DND-41 (cell line): Measurements from ENCODE around the gene TAF11.

ENCODE experiments used
- ATAC-seq: fragments of 200-7000 bp; cut with Tn5 transposase; 3 replicates; pipeline ENCODE4 v1.9.1; 2021; ENCODE audit warnings: low read depth; ENCODE audit not compliant: insufficient read depth
- DNase-seq: peaks from one replicate; pipeline ENCODE4 v3.0.0-alpha.2; 2020
- H2AFZ ChIP-seq: 2 replicates; pipeline ENCODE4 v1.6.0; 2012; ENCODE audit warnings: low read depth, low read length
- H3K27ac ChIP-seq: 2 replicates; pipeline ENCODE4 v1.5.1; 2012; ENCODE audit warnings: low read length, inconsistent platforms
- H3K27me3 ChIP-seq: fragments of 200-600 bp; sonication (generic); 2 replicates; pipeline ENCODE4 v1.6.0; 2012; ENCODE audit warnings: low read length, mild to moderate bottlenecking, inconsistent platforms; ENCODE audit not compliant: insufficient read depth, poor library complexity
- H3K36me3 ChIP-seq: 2 replicates; pipeline ENCODE4 v1.5.1; 2012; ENCODE audit warnings: low read length, inconsistent platforms; ENCODE audit not compliant: insufficient read depth
- H3K4me1 ChIP-seq: 2 replicates; pipeline ENCODE4 v1.5.1; 2012; ENCODE audit warnings: mild to moderate bottlenecking, low read length; ENCODE audit not compliant: insufficient read depth
- H3K4me2 ChIP-seq: 2 replicates; pipeline ENCODE4 v1.6.0; 2012; ENCODE audit warnings: mild to moderate bottlenecking, moderate library complexity, low read length, inconsistent platforms; ENCODE audit not compliant: insufficient read depth
- H3K4me3 ChIP-seq, 2 experiments: fragments of 200-600 bp in 1 of 2; shearing (Covaris generic) in 1 of 2; 2 replicates each; pipeline ENCODE4 v1.5.1; 2012 to 2016; ENCODE audit warnings: inconsistent platforms in 2 of 2, low read length in 2 of 2, mild to moderate bottlenecking in 2 of 2, low read depth in 1 of 2, moderate library complexity in 1 of 2
- H3K79me2 ChIP-seq: 2 replicates; pipeline ENCODE4 v1.6.0; 2012; ENCODE audit warnings: low read length, inconsistent platforms; ENCODE audit not compliant: insufficient read depth
- H3K9ac ChIP-seq: 2 replicates; pipeline ENCODE4 v1.6.0; 2012; ENCODE audit warnings: low read depth, mild to moderate bottlenecking, inconsistent platforms, low read length, moderate library complexity
- H3K9me3 ChIP-seq: 2 replicates; pipeline ENCODE4 v1.5.1; 2012; ENCODE audit warnings: low read length, moderate library complexity, mild to moderate bottlenecking, inconsistent platforms; ENCODE audit not compliant: insufficient read depth, severe bottlenecking
- H4K20me1 ChIP-seq: 2 replicates; pipeline ENCODE4 v1.6.0; 2012; ENCODE audit warnings: low read length; ENCODE audit not compliant: insufficient read depth
- CTCF ChIP-seq: IDR thresholded peaks from 2 replicates; pipeline ENCODE4 v1.5.1; 2012; ENCODE audit warnings: borderline replicate concordance, low read length, moderate library complexity, mild to moderate bottlenecking; ENCODE audit not compliant: poor library complexity, severe bottlenecking; ENCODE audit errors: extremely low read depth
- EZH2 ChIP-seq: IDR thresholded peaks from 3 replicates; pipeline ENCODE4 v1.6.1; 2012; ENCODE audit warnings: borderline replicate concordance, low read depth, mild to moderate bottlenecking, moderate library complexity, low read length, inconsistent platforms; ENCODE audit not compliant: severe bottlenecking

TAF11 gene

GRCh38 chr6:34836008-34836407, 51.8 kb downstream of the TAF11 start:
- no peak for ATAC-seq
- H3K79me2 ChIP-seq, result no peaks in the 10 kb centered on the region
- TF ChIP-seq EZH2 (no peak), CTCF (no peak)
- no peak overlapping the region for H3K4me2 ChIP-seq
- no peaks in the 10 kb centered on the region for H3K9me3 ChIP-seq
- no peak overlapping the region for H2AFZ ChIP-seq
- no peaks in the 10 kb centered on the region for H3K27me3 ChIP-seq
- H3K9ac ChIP-seq, result no peak overlapping the region
- H3K27ac ChIP-seq, result no peak overlapping the region
- no peak overlapping the region for H3K4me3 ChIP-seq
- no peak for DNase-seq
- H4K20me1 ChIP-seq, result no peaks in the 10 kb centered on the region
- H3K36me3 ChIP-seq, result peaks cover 55% of the 10 kb centered on the region
- H3K4me1 ChIP-seq, result no peaks in the 10 kb centered on the region

GRCh38 chr6:34834789-34835518, 52.9 kb downstream of the TAF11 start:
- no peaks in the 10 kb centered on the region for H3K4me1 ChIP-seq
- no peak overlapping the region for H3K4me3 ChIP-seq
- H4K20me1 ChIP-seq, result no peaks in the 10 kb centered on the region
- H3K9me3 ChIP-seq, result no peaks in the 10 kb centered on the region
- no peak overlapping the region for H2AFZ ChIP-seq
- H3K36me3 ChIP-seq, result peaks cover 55% of the 10 kb centered on the region
- H3K4me2 ChIP-seq, result no peak overlapping the region
- no peaks in the 10 kb centered on the region for H3K27me3 ChIP-seq
- H3K27ac ChIP-seq, result no peak overlapping the region
- no peak overlapping the region for H3K9ac ChIP-seq
- H3K79me2 ChIP-seq, result no peaks in the 10 kb centered on the region
- no peak for ATAC-seq
- no peak for DNase-seq
- TF ChIP-seq CTCF (no peak), EZH2 (no peak)

GRCh38 chr6:34832942-34833341, 54.9 kb downstream of the TAF11 start:
- DNase-seq, result no peak
- H3K27ac ChIP-seq, result no peak overlapping the region
- no peaks in the 10 kb centered on the region for H3K4me1 ChIP-seq
- H3K4me2 ChIP-seq, result no peak overlapping the region
- no peaks in the 10 kb centered on the region for H3K9me3 ChIP-seq
- TF ChIP-seq EZH2, result no peak
- no peak for TF ChIP-seq CTCF
- H2AFZ ChIP-seq, result no peak overlapping the region
- H3K4me3 ChIP-seq, result no peak overlapping the region
- H3K36me3 ChIP-seq, result peaks cover 55% of the 10 kb centered on the region
- no peaks in the 10 kb centered on the region for H3K27me3 ChIP-seq
- no peaks in the 10 kb centered on the region for H4K20me1 ChIP-seq
- no peak overlapping the region for H3K9ac ChIP-seq
- no peaks in the 10 kb centered on the region for H3K79me2 ChIP-seq
- ATAC-seq, result no peak
